GM18511 (cell line): ENCODE measurements around the gene ANP32A.
"Not testable (repeated sequence)": the region's sequence is repeated elsewhere in the genome, so short reads cannot be mapped to it uniquely, and the experiment has no call there.

Experiments used
- ATAC-seq: cut with Tn5 transposase; IDR thresholded peaks from one replicate; pipeline ENCODE4 v1.9.1; 2021; ENCODE audit warnings: mild to moderate bottlenecking, moderate library complexity; ENCODE audit not compliant: unreplicated experiment

Gene ANP32A

GRCh38 chr15:68759982-68760579 is 60.6 kb downstream of the ANP32A start:
- ATAC-seq = not testable (repeated sequence)

- no peak for ATAC-seq
These were observed 65.0 kb downstream of the ANP32A start for GRCh38 chr15:68755731-68756130.

GRCh38 chr15:68751622-68752021 is 69.1 kb downstream of the ANP32A start:
- no peak for ATAC-seq

GRCh38 chr15:68749793-68750192 is 70.9 kb downstream of the ANP32A start:
- no peak for ATAC-seq

GRCh38 chr15:68749365-68749764 is 71.3 kb downstream of the ANP32A start:
- ATAC-seq = no peak

GRCh38 chr15:68743256-68743655 is 77.4 kb downstream of the ANP32A start:
- ATAC-seq = no peak

GRCh38 chr15:68739390-68740080 is 81.2 kb downstream of the ANP32A start:
- ATAC-seq = no peak

- ATAC-seq = no peak
These were observed 85.1 kb downstream of the ANP32A start for GRCh38 chr15:68735610-68736009.

GRCh38 chr15:68734881-68735280 is 85.8 kb downstream of the ANP32A start:
- no peak for ATAC-seq

- no peak for ATAC-seq
These were observed 86.3 kb downstream of the ANP32A start for GRCh38 chr15:68734352-68734751.

- ATAC-seq = no peak
These were observed 87.0 kb downstream of the ANP32A start for GRCh38 chr15:68733666-68734065.

- no peak for ATAC-seq
These were observed 88.2 kb downstream of the ANP32A start for GRCh38 chr15:68732451-68732850.

GRCh38 chr15:68730976-68731897 is 89.5 kb downstream of the ANP32A start:
- no peak for ATAC-seq

GRCh38 chr15:68730471-68730919 is 90.2 kb downstream of the ANP32A start:
- ATAC-seq = no peak

- ATAC-seq = no peak
These were observed 90.8 kb downstream of the ANP32A start for GRCh38 chr15:68729789-68730411.
